ENCODE measurements around the gene TFAP2E.

TFAP2E gene

GRCh38 chr1:35594005-35594760, 21.1 kb downstream of the TFAP2E start:
- H3K27ac ChIP-seq, result no peak overlapping the region
- TF ChIP-seq CTCF (IDR thresholded peaks at IDR 0.05), result no peak
- no peak for TF ChIP-seq ZFX (IDR thresholded peaks at IDR 0.05; ENCODE audit: borderline replicate concordance)

GRCh38 chr1:35595684-35596083, 22.6 kb downstream of the TFAP2E start:
- no peak overlapping the region for H3K27ac ChIP-seq
- no peak for TF ChIP-seq CTCF (IDR thresholded peaks at IDR 0.05)
- TF ChIP-seq ZFX (IDR thresholded peaks at IDR 0.05; ENCODE audit: borderline replicate concordance), result no peak

GRCh38 chr1:35597870-35598269, 24.8 kb downstream of the TFAP2E start:
- TF ChIP-seq CTCF (IDR thresholded peaks at IDR 0.05) (no peak), ZFX (IDR thresholded peaks at IDR 0.05; ENCODE audit: borderline replicate concordance) (no peak)
- H3K27ac ChIP-seq, result peak overlapping the region; percentile 85

- no peak for TF ChIP-seq CTCF (IDR thresholded peaks at IDR 0.05)
- no peak for TF ChIP-seq ZFX (IDR thresholded peaks at IDR 0.05; ENCODE audit: borderline replicate concordance)
Measured at GRCh38 chr1:35598895-35599294, 25.8 kb downstream of the TFAP2E start.

GRCh38 chr1:35599411-35599810, 26.3 kb downstream of the TFAP2E start:
- TF ChIP-seq CTCF (IDR thresholded peaks at IDR 0.05) (no peak), ZFX (IDR thresholded peaks at IDR 0.05; ENCODE audit: borderline replicate concordance) (no peak)
- peak overlapping the region; percentile 85 for H3K27ac ChIP-seq

More at GRCh38 chr1:35598895-35599294, 25.8 kb downstream of the TFAP2E start:
- peak overlapping the region; percentile 85 for H3K27ac ChIP-seq

GRCh38 chr1:35600593-35600992, 27.5 kb downstream of the TFAP2E start:
- H3K27ac ChIP-seq, result peak overlapping the region; percentile 85
- TF ChIP-seq ZFX (IDR thresholded peaks at IDR 0.05; ENCODE audit: borderline replicate concordance) (no peak), CTCF (IDR thresholded peaks at IDR 0.05) (no peak)

GRCh38 chr1:35603468-35603867, 30.4 kb downstream of the TFAP2E start:
- TF ChIP-seq CTCF (IDR thresholded peaks at IDR 0.05) (no peak), ZFX (IDR thresholded peaks at IDR 0.05; ENCODE audit: borderline replicate concordance) (no peak)
- H3K27ac ChIP-seq, result no peak overlapping the region

Data from 22Rv1 (cell line).